ENCODE measurements around the gene PANK4.
"Not testable (repeated sequence)": the region's sequence is repeated elsewhere in the genome, so short reads cannot be mapped to it uniquely, and the experiment has no call there.

The PANK4 gene

DNA sequence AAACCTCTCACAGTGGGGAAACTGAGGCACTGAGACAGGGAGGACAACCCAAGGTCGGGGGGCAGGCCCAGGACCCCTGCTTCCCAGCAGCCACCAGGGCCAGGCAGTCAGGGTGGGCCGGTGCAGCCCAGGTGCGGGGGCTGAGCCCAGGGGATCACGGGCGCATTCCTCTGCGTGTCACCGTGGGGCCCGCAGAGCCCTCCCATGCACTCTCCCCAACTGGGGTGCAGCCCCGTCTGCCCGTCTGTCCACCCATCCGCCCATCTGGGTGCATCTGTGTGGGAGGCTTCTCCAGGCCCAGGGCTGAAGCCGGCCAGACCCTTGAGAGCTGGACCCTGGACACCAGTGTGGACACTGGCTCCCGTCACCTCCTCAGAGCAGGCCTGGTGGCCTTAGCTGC is 53.2 kb downstream of the PANK4 start:
- DNase-seq: no peak

DNA sequence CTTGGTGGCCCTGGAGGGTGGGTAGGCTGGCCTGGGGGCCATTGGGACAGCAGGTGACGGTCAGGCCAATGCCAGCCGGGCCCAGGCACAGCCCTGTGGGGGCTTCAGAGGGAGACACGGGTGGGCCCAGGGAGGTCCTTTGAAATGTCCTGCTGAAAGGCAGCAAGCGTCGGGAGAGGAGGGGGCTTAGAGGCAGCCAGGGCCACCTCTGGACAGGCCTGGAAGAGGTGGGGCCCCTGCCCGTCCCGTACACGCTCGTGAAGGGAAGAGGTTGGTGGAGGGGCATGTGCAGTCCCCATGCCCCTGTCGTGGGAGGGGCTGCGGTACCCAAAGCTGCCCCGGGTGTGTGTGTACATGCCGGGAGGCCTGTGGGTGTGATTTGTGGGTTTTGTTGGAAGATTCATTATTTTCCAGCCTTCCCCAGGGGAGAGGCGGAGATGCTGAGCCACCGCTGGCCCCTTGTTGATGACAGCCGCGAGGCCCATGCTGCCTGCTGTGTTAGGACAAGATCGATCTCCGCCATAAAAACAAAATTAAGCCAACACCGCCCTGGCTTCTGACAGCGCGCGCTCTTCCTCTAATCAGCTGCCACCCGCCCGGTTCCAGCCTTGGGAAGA is 53.7 kb downstream of the PANK4 start:
- no peak for DNase-seq

DNA sequence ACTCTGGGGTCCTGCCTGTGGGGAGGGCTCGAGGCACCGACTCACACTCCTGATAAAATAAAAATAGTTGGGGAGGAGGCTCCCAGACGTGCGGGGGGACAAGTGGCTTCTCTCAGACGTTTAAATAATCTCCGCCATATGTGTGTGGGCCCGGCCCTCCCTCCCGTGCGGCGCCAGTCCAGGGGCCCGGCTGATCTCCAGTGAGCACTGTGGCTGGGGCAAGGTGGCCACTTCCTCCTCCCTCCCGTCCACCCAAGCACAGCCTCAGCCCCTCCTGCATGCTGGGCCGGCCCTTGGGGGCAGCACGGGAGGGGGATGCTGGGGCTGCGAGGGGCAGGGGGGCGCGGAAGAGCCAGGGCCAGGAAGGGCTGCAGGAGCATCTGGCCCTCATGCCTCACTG is 54.3 kb downstream of the PANK4 start:
- no peak for DNase-seq

DNA sequence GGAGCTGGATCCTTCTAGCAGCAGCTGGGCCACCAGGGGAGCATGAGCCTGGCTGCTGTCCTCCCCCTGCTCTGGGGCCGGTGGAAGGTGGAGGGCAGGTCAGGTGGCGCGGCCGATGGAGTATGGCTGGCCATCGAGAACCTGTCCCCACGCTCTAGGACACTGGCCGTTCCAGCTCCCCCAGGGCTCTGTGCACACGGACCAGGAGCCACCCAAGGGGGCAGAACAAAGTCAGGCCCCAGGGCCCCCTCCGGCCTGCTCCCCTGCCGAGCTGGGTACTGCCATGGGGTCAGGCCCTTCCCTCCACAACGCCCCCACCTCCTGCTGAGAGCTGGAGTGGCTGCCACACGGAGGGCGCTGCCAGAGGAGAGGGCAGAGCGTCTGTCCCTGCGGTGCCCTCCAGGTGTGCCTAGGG is 54.8 kb downstream of the PANK4 start:
- DNase-seq: no peak

DNA sequence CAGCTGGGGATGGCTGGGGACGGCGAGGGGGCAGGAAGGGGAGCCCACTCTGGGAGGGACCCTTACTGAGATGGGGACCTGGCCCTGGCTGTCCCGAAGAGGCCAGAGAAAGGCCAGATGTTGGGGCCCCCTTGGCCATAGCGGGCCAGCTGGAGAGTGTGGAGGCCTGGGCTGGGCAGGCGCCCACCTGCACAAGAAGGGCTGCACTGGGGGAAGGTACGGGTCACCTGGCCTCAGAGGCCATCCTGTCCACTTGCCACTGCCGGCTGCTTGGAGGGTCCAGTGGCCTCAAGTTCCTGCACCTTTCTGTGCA is 55.3 kb downstream of the PANK4 start:
- no peak for DNase-seq

DNA sequence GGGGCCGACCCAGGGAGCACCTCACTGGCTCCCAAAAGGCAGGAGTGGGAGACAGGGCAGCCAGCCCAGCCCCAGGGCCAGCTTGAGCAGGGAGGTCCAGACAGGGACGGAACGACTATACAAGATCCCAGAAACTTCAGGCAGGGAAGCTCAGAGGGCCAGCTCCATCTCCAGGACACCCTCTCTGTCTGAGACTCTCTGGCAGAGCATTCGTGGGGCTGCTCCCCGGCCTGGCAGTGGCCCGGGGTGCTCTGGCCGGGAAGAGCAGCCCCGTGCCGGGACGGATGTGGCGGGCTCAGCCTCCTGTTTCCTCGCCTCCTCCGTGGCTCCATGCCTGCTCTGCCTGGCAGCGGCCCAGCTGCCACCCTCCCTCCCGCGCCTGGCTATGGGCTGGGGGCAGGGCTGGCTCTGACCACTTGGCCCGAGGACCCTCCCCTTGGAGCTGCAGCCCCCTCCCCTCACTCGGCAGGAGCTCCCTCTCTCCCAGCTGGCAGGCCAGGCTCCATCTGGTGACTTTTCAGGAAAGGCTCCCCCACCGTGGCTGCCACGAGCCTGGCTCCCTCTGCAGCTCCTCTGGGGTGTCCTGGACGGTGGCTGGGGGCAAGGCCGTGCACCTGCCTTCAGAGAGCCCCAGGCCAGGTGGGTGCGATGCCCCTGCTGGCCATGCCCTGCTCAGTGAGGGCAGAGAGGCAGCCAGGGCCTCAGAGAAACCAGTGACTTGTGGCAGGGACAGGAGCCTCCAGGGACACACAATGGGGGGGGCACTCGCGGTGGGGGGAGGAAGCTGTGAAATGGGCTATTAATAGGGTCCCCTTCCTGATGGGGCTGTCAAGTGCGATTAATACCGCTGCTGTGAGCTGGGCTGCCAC is 55.9 kb downstream of the PANK4 start:
- peak; percentile 35 to 86 for DNase-seq

DNA sequence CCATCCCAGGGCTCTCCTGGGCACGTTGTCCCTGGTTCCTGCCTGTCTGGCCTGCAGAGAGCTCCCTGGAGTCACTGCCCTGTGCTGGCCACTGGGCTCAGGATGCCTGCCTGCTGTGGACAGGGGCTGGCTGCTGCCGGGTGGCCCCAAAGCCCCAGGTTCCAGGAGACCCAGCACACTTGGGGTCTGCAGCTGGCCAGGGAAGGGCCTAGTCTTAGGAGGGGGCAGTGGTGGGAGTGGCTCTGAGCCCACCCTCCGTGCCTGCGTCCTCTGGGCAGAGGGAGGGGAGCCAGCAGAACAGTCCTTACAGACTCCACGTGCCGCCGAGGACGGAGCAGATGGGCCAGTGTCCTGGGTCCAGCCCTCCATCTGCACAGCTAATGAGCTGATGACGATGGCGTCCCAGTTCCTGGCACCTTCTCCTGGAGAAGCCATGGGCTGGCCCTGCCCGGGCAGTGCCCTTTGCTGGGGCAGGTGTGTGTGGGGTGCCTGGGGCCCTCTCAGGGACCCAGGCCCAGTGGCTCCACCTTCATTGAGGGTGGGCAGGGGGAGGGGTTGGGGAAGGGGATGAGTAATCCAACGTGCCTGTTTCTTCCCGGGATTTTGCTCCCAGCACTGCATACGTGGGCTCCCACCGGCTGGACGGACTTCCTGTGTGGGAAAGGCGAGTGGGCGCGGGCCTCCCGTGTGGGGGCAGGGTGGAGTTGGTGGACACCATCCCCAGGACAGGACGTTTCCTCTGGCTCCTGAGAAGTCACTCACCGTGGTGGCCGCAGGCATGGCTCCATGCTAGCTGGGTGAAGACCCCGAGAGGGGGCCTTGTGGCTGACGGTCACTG is 57.1 kb downstream of the PANK4 start:
- peak in 1 of 2 experiments; percentile 67 for DNase-seq

DNA sequence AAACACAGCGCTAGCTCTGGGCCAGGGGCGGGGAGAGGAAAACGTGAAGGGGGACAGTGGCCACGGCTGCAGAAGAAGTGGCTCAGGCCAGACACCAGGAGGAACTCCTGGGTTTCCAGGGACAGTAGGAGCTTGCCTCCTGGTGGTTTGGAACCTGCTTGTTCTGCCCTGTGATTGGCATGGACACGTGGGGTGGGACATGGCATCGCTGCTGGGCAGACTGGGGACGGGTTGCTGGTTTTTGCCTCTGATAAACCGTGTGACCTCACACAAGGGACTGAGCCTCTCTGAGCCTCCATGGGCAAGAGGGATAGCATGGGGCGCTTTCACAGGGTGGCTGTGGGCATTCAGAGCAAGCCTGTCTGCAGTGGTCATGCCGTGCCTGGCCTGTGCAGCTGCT is 57.9 kb downstream of the PANK4 start:
- no peak for DNase-seq

GRCh38 chr1:2468041-2468472 is 58.3 kb downstream of the PANK4 start:
- no peak for DNase-seq

- DNase-seq: peak in 1 of 2 experiments; percentile 66
Measured at GRCh38 chr1:2466958-2467554, 59.3 kb downstream of the PANK4 start.

GRCh38 chr1:2466270-2466665 is 60.1 kb downstream of the PANK4 start:
- DNase-seq: no peak

DNA sequence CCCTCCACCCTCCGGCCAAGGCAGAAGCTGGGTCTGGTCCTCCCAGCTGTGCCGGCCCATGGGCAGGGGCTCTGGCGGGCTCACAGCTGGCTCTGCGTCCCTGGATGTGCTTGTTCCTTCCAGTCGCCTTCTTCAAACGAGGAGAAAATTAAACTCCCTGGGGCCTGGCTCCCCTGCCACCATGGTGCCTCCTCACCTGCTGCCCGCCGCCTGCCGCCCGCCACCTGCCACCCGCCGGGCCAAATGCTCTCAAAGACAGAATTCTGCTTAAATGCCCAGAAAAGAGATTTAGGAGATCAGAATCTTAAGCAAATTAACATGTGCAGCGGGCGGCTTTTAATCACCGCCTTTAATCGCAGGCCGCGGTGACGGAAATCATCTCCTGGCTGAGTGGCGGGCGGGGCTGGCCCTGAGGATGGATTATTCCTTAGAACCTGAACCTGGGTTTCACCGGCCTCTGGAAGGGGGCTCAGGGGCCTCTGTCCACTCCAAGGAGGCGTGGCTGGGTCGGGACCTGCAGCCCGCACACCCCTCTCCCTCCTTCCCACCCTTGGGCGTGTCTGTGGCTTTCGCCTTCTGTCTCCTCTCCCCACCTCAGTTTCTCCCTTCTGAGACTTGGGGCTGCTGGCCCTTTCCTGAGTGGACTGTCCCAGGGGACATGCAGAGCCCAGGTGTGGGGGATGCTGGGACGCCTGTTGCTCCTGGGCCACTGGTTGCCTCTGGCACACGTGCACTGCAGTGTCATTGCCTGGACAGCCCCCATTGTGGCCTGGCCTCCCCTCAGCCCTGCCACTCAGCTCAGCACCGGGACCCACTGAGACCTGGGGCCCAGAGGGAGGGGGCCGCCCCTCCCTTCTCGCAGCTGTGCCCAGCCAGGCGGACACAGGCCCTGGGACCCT is 60.8 kb downstream of the PANK4 start:
- DNase-seq: no peak

GRCh38 chr1:2463396-2463795 is 63.0 kb downstream of the PANK4 start:
- no peak for DNase-seq

GRCh38 chr1:2462819-2463218 is 63.6 kb downstream of the PANK4 start:
- no peak for DNase-seq

- no peak for DNase-seq
Measured at GRCh38 chr1:2460996-2461751, 65.2 kb downstream of the PANK4 start.

DNA sequence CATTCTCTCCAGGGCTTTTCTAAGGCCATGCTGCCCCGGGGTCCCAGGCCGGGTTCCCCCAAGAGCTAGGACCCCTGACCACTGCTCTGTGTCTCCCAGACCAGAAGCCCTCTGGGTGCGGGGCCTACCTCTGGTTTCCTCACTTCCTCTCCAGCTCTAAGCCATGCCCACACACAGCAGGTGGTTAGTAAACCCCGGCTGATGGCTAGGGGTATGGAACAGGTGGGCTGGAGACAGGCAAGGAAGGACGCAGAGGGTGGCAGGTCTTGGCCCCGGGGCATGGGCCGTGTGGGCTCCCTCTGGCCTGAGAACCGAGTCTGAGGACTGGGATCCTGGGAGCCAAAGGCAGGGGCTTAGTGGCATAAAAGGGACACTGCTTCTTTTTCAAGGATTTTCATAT is 66.2 kb downstream of the PANK4 start:
- no peak for DNase-seq

- DNase-seq: no peak
Measured at GRCh38 chr1:2459757-2460156, 66.6 kb downstream of the PANK4 start.

DNA sequence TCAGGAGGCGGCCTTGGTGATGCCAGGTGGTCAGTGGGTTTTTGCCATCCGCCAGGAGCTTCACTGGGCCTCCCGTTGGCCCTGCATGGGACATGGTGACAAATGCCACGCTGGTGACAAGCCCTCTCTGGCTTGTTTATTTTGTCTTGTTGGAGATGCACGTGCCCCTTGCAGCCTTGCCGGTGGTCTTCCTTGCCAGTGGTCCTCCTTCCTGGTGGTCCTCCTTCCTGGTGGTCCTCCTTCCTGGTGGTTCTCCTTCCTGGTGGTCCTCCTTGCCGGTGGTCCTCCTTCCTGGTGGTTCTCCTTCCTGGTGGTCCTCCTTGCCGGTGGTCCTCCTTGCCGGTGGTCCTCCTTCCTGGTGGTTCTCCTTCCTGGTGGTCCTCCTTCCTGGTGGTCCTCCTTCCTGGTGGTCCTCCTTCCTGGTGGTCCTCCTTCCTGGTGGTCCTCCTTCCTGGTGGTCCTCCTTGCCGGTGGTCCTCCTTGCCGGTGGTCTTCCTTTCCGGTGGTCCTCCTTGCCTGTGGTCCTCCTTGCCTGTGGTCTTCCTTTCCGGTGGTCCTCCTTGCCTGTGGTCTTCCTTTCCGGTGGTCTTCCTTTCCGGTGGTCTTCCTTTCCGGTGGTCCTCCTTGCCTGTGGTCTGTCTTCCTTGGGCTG is 67.2 kb downstream of the PANK4 start:
- DNase-seq: not testable (repeated sequence)

GRCh38 chr1:2458687-2459086 is 67.7 kb downstream of the PANK4 start:
- no peak for DNase-seq

All from NCI-H446 (cell line).